GM19455 (cell line): ENCODE results near the gene RGL2.

Experiments used
- ATAC-seq: cut with Tn5 transposase; IDR thresholded peaks from one replicate; pipeline ENCODE4 v1.9.1; 2021; ENCODE audit not compliant: unreplicated experiment

The RGL2 gene

DNA sequence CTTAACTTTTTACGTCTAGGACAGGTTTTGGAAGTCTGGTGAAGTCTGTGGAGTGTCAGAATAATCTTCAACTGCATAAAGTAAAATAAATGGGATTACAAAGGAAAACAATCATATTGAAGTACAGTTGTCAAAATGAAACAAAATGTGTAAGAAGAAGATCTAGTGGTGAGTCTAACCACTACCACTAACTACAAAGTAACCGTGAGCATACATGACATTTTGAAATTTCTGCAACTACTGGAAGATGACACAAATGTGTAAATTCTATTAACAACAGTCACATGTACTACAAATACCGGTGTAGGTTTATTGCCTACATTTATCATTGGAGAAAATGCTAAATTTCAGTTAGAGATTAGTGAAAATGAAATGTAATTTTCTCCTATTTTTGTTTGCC is 56.8 kb downstream of the RGL2 start:
- no peak for ATAC-seq
